HEK293T (cell line): ENCODE measurements around the gene BIVM.

ENCODE experiments used
- NFRKB ChIP-seq: fragments of 450-650 bp; IDR thresholded peaks from 2 replicates; pipeline ENCODE4 v1.6.1; 2016; ENCODE audit warnings: mild to moderate bottlenecking, moderate library complexity
- SP1 ChIP-seq: fragments of 450-650 bp; IDR thresholded peaks from 2 replicates; pipeline ENCODE4 v1.6.1; 2017
- ZNF384 ChIP-seq: fragments of 450-650 bp; IDR thresholded peaks from 2 replicates; pipeline ENCODE4 v1.6.1; 2016

DNA sequence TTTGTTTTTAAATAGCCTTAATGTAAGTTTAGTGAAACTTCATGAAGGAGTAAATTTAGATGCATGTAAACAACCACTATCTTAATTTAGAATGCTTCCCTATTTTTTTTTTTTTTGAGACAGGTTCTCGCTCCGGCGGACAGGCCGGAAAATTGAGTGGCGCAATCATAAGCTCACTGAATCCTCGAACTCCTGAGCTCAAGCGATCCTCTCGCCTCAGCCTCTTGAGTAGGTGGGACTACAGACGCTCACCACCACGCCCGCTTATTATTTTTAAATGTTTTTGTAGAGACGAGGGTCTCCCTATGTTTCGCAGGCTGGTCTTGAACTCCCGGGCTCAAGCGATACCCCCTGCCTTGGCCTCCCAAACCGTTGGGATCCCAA lies 26.9 kb upstream of the BIVM start:
- TF ChIP-seq SP1 (no peak), ZNF384 (no peak), NFRKB (no peak)
